AML-193 (cell line): ENCODE results near the gene SH3BGRL.
"Not testable (repeated sequence)": the region's sequence is repeated elsewhere in the genome, so short reads cannot be mapped to it uniquely, and the experiment has no call there.

Experiments
- DNase-seq, 2 experiments: peaks; one replicate each; lab custom pipeline; 2025; lab: John Stamatoyannopoulos, UW

SH3BGRL gene

DNA sequence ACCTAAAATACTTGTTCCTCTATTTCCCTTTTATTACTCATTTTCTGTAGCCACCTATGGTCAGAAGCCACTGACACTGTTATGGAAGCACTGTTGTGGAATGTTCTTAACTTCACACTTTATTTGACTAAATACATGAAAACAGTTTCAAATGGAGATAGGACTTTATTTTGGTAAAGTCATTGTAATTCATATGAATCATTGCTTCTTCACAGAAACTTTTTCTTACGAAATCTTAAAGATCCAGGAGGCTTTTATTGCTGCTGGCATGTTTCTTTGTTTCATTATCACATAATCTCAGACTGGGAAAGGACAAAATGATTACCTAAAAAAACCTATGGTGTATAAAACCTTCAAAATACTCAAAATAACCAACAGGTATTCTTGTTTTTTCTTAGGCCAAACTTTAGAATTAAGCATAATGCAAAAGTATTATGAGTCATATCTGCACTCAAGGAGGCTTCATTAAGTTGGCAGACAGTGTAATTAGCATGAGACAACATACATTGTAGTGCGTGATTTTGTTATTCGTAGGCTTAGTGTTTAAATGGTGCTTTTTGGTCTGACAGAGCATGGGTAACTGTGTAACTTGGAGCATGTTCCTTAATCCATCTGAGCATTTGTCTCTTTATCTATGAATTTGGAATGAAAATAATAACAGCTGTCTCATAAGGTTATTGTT, 58.0 kb downstream of the SH3BGRL start:
- DNase-seq: no peak

DNA sequence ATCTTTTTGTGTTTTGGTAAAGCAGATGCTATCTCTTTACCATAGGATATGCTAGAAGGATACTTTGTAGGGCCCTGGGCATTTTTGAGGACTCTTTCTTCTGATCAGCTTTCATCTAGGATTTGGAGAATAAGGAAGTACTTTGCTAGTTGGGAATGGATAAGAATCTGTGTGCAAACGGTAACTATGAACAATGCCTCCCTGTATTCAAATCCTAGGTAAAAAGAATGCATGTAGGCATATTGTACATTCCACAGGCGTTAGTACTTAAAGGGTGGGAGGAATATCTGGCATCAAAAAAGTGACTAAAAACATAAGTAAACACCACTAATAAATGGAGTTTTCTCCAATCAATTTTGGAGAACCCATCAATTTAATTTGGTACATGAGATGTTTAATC, 59.7 kb downstream of the SH3BGRL start:
- DNase-seq: no peak

DNA sequence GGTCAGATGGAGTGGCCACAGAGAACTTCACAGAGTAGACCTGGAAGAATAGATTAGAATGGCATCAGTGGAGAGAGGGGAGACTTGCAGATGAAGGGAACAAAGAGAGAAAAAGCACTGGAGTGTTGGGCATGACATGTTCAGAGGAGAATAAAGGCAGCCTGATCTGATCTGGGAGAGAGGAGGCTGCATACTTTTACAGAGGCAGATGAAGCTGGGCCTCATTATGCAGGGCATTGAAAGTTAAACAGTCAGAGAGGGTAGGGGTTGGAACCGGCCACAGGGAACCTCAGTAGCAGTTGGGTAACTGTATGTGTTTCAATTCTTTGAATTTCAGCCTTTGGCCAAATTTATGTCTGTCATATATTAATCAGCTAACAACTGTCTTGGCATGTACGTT, 61.2 kb downstream of the SH3BGRL start:
- no peak for DNase-seq

DNA sequence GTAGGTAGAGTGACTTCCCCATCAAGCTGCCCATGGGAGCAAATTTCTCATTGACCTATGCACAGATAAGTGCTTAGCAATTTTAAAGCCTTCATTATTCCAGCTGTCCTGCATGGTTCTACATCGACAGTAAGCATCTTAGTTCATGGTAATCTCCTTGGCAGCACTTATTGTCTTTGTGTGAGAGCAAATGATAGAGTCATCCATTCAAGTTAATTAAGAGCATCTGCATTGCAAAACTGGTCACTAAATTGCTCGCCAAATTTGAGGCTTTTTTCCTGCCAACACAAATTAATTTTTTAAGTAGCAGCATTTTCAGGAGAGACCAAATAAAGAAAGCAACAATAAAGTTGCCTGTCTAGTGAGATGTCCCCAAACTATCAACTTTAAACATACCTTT, 76.7 kb downstream of the SH3BGRL start:
- DNase-seq: no peak

DNA sequence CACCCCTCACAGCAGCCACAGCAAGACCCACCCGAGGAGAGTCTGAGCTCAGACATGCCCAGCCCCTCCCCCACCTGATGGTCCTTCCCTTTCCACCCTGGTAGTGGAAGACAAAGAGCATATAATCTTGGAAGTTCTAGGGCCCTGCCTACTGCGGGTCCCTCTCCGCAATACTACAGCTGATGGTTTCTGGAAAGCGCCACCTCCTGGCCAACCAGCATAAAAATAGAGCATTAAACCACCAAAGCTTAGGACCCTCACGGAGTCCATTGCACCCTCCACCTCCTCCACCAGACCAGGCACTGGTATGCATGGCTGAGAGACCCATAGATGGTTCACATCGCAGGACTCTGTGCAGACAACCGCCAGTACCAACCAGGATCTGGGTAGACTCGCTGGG, 78.2 kb downstream of the SH3BGRL start:
- no peak for DNase-seq

DNA sequence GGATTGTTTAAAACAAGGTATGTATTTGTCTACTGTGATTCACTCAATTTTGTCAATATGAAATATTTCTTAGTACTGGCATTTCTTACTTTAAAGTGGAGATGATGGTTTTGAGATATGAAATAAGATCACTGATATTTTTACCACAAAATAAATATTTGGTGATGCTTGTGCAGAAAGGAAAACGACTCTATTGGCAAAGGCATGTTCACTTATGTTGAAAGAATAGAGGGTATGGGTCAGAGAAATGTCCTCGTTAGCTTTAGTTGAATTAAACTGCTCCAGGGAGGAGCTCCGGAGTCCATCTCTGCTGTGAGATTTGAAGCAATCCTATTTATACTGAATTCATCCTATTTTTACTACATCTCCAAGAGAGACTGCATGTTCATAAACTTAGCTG, 84.2 kb downstream of the SH3BGRL start:
- no peak for DNase-seq

- no peak for DNase-seq
These were observed 84.7 kb downstream of the SH3BGRL start for GRCh38 chrX:81286608-81287007.

DNA sequence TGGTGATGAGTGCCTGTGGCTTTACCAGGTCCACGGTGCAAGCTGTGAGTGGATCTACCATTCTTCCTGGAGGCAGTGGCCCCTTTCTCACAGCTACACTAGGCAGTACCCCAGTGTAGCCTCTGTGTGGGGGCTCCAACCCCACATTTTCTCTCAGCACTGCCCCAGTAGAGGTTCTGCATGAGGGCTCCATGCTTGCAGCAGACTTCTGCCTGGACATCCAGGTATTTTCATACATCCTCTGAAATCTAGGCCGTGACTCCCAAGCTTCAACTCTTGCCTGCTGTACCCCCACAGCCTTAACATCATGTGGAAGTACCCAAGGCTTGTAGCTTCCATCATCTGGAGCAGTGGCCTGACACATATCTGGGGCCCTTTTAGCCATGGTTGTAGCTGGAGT, 90.1 kb downstream of the SH3BGRL start:
- no peak for DNase-seq

- DNase-seq: no peak
These were observed 92.2 kb downstream of the SH3BGRL start for GRCh38 chrX:81294101-81294500.

- no peak for DNase-seq
These were observed 100.0 kb downstream of the SH3BGRL start for GRCh38 chrX:81301877-81302276.

DNA sequence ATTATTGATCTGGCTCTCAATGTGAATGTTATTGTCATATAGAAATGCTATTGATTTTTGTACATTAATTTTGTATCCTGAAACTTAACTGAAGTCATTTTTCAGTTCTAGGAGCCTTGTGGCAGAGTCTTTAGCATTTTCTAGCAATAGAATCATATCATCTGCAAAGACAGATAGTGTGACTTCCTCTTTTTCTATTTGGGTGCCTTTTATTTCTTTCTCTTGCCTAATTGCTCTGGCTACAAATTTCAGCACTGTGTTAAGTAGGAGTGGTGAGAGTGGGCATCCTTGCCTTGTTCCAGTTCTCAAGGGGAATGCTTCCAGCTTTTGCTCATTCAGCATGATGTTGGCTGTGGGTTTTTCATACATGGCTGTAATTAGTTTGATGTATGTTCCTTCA, 102.7 kb downstream of the SH3BGRL start:
- peak; percentile 17 to 28 for DNase-seq

DNA sequence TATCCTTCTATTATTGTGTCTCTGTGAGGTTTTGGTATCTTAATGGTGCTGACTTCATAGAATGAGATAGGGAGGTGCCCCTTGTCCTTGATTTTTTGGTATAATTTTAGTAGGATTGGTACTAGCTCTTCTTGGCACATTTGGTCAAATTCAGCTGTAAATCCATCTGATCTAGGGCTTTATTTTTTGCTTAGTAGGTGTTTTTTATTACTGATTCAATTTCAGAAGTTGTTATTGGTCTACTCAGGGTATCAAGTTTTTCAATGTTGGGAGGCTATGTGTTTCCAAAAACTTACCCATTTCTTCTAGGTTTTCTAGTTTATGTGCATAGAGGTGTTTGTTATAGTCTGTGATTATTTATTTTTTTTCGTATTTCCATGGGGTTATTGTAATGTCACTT, 103.3 kb downstream of the SH3BGRL start:
- no peak for DNase-seq

DNA sequence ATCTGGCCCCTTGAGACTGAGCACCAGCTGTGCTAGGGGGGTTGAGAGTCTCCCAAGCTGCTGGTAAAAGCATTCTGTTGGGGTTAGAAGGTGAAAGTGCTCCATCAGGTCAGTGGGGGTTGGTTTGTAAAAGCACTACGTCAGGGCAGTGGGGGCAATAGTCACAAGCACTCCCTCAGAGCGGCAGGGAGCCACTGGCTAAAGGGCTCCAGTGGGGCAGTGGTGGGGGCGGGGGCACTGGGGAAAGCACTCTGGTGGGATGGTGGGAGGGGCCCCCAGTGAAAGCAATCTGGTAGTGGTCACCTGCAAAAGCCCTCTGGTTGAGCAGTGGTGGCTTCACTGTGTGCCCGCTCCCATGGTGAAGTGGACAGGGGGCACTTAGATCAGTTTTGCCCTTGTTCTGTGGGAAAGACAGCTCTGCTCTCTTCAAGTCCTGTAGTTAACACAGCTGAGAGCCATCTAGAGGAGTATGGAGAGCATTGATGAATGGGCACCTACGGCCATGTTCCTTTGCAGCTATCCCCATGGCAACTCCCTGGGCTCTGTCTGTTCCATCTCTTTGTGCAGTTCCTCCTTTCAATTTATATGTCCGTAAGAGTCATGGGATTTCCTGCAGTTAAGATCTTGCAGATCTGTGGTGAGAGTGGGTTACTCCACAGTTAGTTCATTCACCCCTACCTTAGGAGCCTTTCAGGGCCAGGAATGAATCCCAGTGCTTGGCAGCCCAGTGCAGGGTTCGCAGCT, 106.4 kb downstream of the SH3BGRL start:
- DNase-seq: peak; percentile 12 to 33

DNA sequence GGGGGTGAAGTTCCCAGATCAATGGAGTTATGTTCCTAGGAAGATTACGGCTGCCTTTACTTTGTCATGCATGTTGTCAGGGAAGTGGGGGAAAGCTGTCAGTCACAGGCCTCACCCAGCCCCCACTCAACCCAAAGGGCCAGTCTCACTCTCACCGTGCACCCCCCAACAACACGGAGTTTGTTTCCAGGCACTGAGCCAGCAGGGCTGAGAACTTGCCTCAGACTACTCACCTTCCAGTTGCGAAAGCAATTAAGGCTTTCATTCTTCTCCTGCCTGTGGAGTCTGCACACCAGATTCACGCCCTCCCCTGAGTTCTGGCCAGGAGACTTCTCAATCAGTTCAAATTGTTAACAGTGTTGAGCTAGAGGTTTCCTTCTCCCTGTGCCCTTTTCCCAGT, 114.3 kb downstream of the SH3BGRL start:
- no peak for DNase-seq

DNA sequence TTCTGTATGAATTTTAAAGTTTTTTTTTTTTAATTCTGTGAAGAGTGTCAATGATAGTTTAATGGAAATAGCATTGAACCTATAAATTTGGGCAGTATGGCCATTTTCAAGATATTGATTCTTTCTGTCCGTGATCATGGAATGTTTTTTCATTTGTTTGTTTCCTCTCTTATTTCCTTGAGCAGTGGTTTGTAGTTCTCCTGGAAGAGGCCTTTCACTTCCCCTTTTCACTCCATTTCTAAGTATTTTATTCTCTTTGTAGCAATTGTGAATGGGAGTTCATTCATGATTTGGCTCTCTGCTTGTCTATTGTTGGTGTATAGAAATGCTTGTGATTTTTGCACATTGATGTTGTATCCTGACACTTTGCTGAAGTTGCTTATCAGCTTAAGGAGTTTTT, 129.8 kb downstream of the SH3BGRL start:
- DNase-seq: not testable (repeated sequence)

DNA sequence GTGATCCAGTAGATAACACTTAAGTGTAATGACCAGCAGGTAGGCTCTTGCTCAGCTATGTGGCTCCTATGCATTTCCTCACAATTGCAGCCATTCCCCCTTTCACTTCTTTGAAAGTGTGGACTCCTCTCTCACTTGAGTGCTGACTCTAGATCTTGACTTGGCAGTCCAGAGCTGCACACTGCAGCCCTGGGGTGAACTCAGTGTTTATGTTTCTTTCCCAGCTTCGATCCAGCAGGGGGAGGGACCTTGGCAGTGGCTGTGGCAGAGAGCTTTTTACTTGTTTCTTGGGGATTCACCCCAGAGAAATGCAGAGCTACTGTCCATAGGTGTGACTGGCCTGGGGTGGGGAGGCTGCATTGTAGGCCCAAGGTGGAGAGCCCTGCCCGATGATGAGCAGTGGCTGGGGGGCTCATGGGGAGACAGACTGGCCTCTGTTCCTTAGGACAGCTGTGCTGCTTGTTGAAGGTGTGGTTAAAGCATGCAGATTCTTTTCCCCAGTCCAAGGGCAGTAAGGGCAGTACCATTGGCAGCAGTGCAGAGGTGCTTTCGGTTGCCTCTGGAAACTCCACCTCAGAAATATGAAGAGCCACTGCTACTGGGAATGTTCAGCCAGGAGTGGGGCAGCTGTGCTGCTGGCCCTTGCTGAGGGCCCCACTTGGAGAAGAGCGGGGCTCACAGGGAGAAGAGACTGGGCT, 134.7 kb downstream of the SH3BGRL start:
- DNase-seq: no peak

DNA sequence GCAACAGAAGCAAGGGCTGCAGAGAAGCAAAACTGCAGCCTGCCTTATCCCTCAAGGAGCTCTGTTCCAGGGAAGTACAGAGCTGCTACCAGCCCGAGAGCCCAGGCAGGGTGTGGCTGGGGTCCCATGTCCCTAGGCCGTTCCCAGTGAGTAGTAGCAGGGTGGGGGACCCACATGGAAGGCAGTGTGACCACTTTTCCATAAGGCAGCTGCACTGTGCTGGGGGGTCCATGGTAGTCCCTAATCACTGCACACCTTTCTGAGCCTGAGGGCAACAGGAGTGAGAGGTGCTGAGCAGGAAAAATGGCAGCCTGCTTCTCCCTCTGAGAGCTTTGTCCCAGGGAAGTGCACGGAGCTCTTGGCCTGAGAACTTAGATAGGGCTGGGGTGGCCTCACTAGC, 135.9 kb downstream of the SH3BGRL start:
- DNase-seq: no peak

GRCh38 chrX:81338924-81339323, 137.0 kb downstream of the SH3BGRL start:
- no peak for DNase-seq

DNA sequence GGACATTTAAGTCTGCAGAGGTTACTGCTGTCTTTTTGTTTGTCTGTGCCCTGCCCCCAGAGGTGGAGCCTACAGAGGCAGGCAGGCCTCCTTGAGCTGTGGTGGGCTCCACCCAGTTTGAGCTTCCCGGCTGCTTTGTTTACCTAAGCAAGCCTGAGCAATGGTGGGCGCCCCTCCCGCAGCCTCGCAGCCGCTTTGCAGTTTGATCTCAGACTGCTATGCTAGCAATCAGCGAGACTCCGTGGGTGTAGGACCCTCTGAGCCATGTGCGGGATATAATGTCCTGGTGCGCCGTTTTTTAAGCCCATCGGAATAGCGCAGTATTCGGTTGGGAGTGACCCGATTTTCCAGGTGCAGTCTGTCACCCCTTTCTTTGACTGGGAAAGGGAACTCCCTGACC, 143.4 kb downstream of the SH3BGRL start:
- not testable (repeated sequence) for DNase-seq
